ENCODE data around the gene ZGRF1. TPM values are rescaled to one million over a fixed set of nuclear protein-coding genes. Genes with fewer than 3 reads are reported as not detected.

The ZGRF1 gene
- total and polyA plus RNA-seq, 9 of the 15 experiments (the other 6 are each of a cell fraction or from before 2014, with no cell fraction given): 8.8 to 35.2 (median 22.0) TPM

DNA sequence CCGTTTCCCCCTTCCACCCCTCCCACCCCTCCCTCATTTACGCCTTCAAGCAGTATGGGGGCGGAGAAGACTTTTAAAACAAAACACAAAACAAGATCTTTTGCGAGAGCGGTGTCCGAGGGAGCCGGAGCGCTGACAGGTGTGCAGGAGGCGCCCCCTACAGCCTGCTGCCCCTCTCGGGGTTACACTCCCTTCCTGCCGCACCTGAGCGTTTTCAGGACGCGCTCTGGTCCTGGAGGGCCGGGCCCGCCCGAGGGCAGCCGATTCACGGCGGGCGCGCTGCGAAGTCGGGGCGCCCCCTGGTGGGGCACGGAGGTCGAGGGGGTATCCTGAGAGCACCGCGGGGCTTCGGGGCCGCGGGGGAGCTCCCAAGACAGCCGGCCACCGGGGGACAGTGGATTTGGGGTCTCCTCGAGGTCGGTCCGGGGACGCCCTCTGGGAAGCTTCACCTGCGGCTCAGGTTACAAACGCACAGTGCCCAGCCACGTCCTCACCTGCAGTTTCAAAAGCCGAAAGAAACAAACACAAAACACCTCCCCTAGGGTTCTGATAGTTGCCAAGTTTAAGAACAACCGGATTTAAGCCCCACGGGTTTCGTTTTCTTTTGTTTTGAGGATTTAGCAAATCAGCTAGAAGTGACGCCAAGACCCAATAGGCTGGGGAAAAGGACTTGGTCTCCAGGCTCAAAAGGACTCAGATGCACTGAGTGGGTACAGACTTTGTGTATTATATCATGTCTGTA is 112.8 kb downstream of the ZGRF1 start (continued):
- TF ChIP-seq CSDE1 (IDR thresholded peaks at IDR 0.05) (no peak), COPS2 (conservative IDR thresholded peaks at IDR 0.05) (no peak), HMG20B (CRISPR knock-in tag; IDR thresholded peaks at IDR 0.05) (no peak), STAT5A (IDR thresholded peaks at IDR 0.05; ENCODE audit: borderline replicate concordance, low read length) (no peak), NR2C2 (CRISPR knock-in tag; IDR thresholded peaks at IDR 0.05) (no peak), NR2C2 (tag; IDR thresholded peaks at IDR 0.05) (no peak), CCNT2 (IDR thresholded peaks at IDR 0.05; ENCODE audit: borderline replicate concordance, extremely low read depth, insufficient read length, low read depth, low read length) (peak; percentile 55), ZNF695 (CRISPR knock-in tag; IDR thresholded peaks at IDR 0.05) (no peak), ARNT (IDR thresholded peaks at IDR 0.05) (no peak), ETV1 (tag; conservative IDR thresholded peaks at IDR 0.05; ENCODE audit: low read depth) (no peak), GABPB1 (CRISPR knock-in tag; IDR thresholded peaks at IDR 0.05) (no peak)
- TF ChIP-seq, protein P1, sequence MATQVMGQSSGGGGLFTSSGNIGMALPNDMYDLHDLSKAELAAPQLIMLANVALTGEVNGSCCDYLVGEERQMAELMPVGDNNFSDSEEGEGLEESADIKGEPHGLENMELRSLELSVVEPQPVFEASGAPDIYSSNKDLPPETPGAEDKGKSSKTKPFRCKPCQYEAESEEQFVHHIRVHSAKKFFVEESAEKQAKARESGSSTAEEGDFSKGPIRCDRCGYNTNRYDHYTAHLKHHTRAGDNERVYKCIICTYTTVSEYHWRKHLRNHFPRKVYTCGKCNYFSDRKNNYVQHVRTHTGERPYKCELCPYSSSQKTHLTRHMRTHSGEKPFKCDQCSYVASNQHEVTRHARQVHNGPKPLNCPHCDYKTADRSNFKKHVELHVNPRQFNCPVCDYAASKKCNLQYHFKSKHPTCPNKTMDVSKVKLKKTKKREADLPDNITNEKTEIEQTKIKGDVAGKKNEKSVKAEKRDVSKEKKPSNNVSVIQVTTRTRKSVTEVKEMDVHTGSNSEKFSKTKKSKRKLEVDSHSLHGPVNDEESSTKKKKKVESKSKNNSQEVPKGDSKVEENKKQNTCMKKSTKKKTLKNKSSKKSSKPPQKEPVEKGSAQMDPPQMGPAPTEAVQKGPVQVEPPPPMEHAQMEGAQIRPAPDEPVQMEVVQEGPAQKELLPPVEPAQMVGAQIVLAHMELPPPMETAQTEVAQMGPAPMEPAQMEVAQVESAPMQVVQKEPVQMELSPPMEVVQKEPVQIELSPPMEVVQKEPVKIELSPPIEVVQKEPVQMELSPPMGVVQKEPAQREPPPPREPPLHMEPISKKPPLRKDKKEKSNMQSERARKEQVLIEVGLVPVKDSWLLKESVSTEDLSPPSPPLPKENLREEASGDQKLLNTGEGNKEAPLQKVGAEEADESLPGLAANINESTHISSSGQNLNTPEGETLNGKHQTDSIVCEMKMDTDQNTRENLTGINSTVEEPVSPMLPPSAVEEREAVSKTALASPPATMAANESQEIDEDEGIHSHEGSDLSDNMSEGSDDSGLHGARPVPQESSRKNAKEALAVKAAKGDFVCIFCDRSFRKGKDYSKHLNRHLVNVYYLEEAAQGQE (IDR thresholded peaks at IDR 0.05; ENCODE audit: borderline replicate concordance): peak; percentile 67
- TF ChIP-seq, protein P1 (CRISPR knock-in tag; IDR thresholded peaks at IDR 0.05; ENCODE audit: low read depth): no peak
- TF ChIP-seq, protein P2, sequence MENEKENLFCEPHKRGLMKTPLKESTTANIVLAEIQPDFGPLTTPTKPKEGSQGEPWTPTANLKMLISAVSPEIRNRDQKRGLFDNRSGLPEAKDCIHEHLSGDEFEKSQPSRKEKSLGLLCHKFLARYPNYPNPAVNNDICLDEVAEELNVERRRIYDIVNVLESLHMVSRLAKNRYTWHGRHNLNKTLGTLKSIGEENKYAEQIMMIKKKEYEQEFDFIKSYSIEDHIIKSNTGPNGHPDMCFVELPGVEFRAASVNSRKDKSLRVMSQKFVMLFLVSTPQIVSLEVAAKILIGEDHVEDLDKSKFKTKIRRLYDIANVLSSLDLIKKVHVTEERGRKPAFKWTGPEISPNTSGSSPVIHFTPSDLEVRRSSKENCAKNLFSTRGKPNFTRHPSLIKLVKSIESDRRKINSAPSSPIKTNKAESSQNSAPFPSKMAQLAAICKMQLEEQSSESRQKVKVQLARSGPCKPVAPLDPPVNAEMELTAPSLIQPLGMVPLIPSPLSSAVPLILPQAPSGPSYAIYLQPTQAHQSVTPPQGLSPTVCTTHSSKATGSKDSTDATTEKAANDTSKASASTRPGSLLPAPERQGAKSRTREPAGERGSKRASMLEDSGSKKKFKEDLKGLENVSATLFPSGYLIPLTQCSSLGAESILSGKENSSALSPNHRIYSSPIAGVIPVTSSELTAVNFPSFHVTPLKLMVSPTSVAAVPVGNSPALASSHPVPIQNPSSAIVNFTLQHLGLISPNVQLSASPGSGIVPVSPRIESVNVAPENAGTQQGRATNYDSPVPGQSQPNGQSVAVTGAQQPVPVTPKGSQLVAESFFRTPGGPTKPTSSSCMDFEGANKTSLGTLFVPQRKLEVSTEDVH (IDR thresholded peaks at IDR 0.05; ENCODE audit: low read depth, partially characterized antibody): no peak
